Testis (tissue), 3 donors: Measurements from ENCODE around the gene RALGPS1. TPM values are rescaled to one million over a fixed set of nuclear protein-coding genes. Genes with fewer than 3 reads are reported as not detected.

Experiments used
- DNase-seq: peaks from one replicate; pipeline ENCODE4 v3.0.0-alpha.2; 2019
- H3K27ac ChIP-seq, 2 donors: fragments of 200-600 bp; sonication (generic); one replicate each; pipeline ENCODE4 v1.5.1; 2019
- H3K27me3 ChIP-seq: fragments of 200-600 bp; sonication (generic); one replicate; pipeline ENCODE4 v1.5.1; 2019
- H3K36me3 ChIP-seq: fragments of 200-600 bp; sonication (generic); one replicate; pipeline ENCODE4 v1.5.1; 2017; ENCODE audit warnings: low read depth; ENCODE audit errors: missing control alignments
- H3K4me1 ChIP-seq: fragments of 200-600 bp; sonication (generic); one replicate; pipeline ENCODE4 v1.5.1; 2019
- H3K4me3 ChIP-seq, 2 donors: fragments of 200-600 bp; sonication (generic); one replicate each; pipeline ENCODE4 v1.5.1; 2017 to 2019
- H3K9me3 ChIP-seq: fragments of 200-600 bp; sonication (generic); one replicate; pipeline ENCODE4 v1.5.1; 2017
- POLR2A ChIP-seq: fragments of 450-650 bp; IDR thresholded peaks from one replicate; pipeline ENCODE4 v1.6.1; 2017; ENCODE audit warnings: antibody characterized with exemption, mild to moderate bottlenecking, moderate library complexity
- WGBS, 2 donors: methylation state at CpG; one replicate each; pipeline ENCODE4 v1.1.5; 2018; 5-methylcytosine and 5-hydroxymethylcytosine counted together
- intact Hi-C: fragments of 100-400 bp; cut with DNase I; formaldehyde crosslinking; loops from one replicate; pipeline ENCODE4 v1.15.1; 2023; ENCODE audit warnings: low total_unique reads
- polyA plus RNA-seq: library from polyadenylated mRNA; stranded (reverse); fragments of 350-450 nt; fragmentation: Illumina TruSeq; extraction: RNeasy Lipid Tissue Mini Kit (QIAGEN cat#74804); gene quantifications from one replicate; pipeline ENCODE4 v1.2.3, GENCODE V29; 2014; ENCODE audit warnings: low read depth, low replicate concordance; ENCODE audit not compliant: insufficient read depth
- total RNA-seq, 2 donors: library from RNA; depleted of rRNA; stranded (reverse); fragments of >200 nt; gene quantifications; one replicate each; pipeline ENCODE4 v1.2.3, GENCODE V29; 2016
- TF ChIP-seq, protein P1 (sequence below), 3 experiments: fragments of 450-650 bp in 2 of 3; fragments of 200-600 bp in 1 of 3; sonication (generic) in 1 of 3; IDR thresholded peaks; one replicate each; pipeline ENCODE4 v1.5.1; 2016 to 2019; ENCODE audit warnings: antibody characterized with exemption in 3 of 3, mild to moderate bottlenecking in 2 of 3, moderate library complexity in 1 of 3

RALGPS1 gene
- total and polyA plus RNA-seq, 3 donors from 2014 or later: 35.9 to 48.6 (median 36.9) TPM

- Histone ChIP-seq H3K9me3 (no peaks in the 10 kb centered on the region), H3K27ac (no peak overlapping the region), H3K36me3 (no peaks in the 10 kb centered on the region), H3K4me3 (no peak overlapping the region), H3K4me1 (no peaks in the 10 kb centered on the region), H3K27me3 (no peaks in the 10 kb centered on the region)
- no peak for DNase-seq
- 88% methylated on average over 2 of the region's 2 CpGs for WGBS, 2 donors
- TF ChIP-seq, protein P1, sequence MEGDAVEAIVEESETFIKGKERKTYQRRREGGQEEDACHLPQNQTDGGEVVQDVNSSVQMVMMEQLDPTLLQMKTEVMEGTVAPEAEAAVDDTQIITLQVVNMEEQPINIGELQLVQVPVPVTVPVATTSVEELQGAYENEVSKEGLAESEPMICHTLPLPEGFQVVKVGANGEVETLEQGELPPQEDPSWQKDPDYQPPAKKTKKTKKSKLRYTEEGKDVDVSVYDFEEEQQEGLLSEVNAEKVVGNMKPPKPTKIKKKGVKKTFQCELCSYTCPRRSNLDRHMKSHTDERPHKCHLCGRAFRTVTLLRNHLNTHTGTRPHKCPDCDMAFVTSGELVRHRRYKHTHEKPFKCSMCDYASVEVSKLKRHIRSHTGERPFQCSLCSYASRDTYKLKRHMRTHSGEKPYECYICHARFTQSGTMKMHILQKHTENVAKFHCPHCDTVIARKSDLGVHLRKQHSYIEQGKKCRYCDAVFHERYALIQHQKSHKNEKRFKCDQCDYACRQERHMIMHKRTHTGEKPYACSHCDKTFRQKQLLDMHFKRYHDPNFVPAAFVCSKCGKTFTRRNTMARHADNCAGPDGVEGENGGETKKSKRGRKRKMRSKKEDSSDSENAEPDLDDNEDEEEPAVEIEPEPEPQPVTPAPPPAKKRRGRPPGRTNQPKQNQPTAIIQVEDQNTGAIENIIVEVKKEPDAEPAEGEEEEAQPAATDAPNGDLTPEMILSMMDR (IDR thresholded peaks at IDR 0.05): no peak
- no peak for TF ChIP-seq POLR2A
- intact Hi-C loops: no loop called here
Observed at GRCh38 chr9:127253446-127253845, 338.9 kb downstream of the RALGPS1 start.

GRCh38 chr9:127255692-127256091 is 341.1 kb downstream of the RALGPS1 start:
- Histone ChIP-seq H3K4me3 (no peak overlapping the region), H3K27me3 (no peaks in the 10 kb centered on the region), H3K36me3 (no peaks in the 10 kb centered on the region), H3K4me1 (no peaks in the 10 kb centered on the region), H3K27ac (no peak overlapping the region), H3K9me3 (no peaks in the 10 kb centered on the region)
- intact Hi-C loops: no loop called here
- DNase-seq: no peak
- TF ChIP-seq POLR2A: no peak
- TF ChIP-seq, protein P1 (IDR thresholded peaks at IDR 0.05): no peak

GRCh38 chr9:127256324-127256723 is 341.7 kb downstream of the RALGPS1 start:
- no peaks in the 10 kb centered on the region for H3K4me1 ChIP-seq
- no peak for DNase-seq

GRCh38 chr9:127258606-127259471 is 344.3 kb downstream of the RALGPS1 start:
- no peak overlapping the region for H3K27ac ChIP-seq
- WGBS, 2 donors: 79 to 85% methylated on average over 7 of the region's 7 CpGs

More at GRCh38 chr9:127256324-127256723, 341.7 kb downstream of the RALGPS1 start:
- H3K9me3 ChIP-seq: no peaks in the 10 kb centered on the region
- no peaks in the 10 kb centered on the region for H3K27me3 ChIP-seq
- WGBS, 2 donors: 89 to 95% methylated on average over 5 of the region's 5 CpGs
- intact Hi-C loops: no loop called here
- H3K4me3 ChIP-seq: no peak overlapping the region
- TF ChIP-seq, protein P1 (IDR thresholded peaks at IDR 0.05): no peak
- no peak for TF ChIP-seq POLR2A
- H3K27ac ChIP-seq: no peak overlapping the region
- H3K36me3 ChIP-seq: no peaks in the 10 kb centered on the region

More at GRCh38 chr9:127258606-127259471, 344.3 kb downstream of the RALGPS1 start:
- TF ChIP-seq, protein P1 (IDR thresholded peaks at IDR 0.05): no peak
- no peak for TF ChIP-seq POLR2A
- no peaks in the 10 kb centered on the region for H3K4me1 ChIP-seq
- no peaks in the 10 kb centered on the region for H3K9me3 ChIP-seq
- H3K27me3 ChIP-seq: no peaks in the 10 kb centered on the region
- no peak for DNase-seq
- intact Hi-C loops: no loop called here
- no peak overlapping the region for H3K4me3 ChIP-seq
- no peaks in the 10 kb centered on the region for H3K36me3 ChIP-seq
